HPDE6-E6E7 (cell line): ENCODE results near the gene NFE2L3.
"Not testable (repeated sequence)": the region's sequence is repeated elsewhere in the genome, so short reads cannot be mapped to it uniquely, and the experiment has no call there.

Experiments used
- DNase-seq: peaks from one replicate; pipeline ENCODE4 v3.0.0; 2011; ENCODE audit warnings: missing footprints; ENCODE audit errors: extremely low spot score

The NFE2L3 gene

GRCh38 chr7:26167303-26167934 is 15.4 kb downstream of the NFE2L3 start:
- DNase-seq = no peak

GRCh38 chr7:26168458-26169023 is 16.5 kb downstream of the NFE2L3 start:
- DNase-seq = no peak

GRCh38 chr7:26169271-26169670 is 17.3 kb downstream of the NFE2L3 start:
- no peak for DNase-seq

GRCh38 chr7:26170663-26171062 is 18.7 kb downstream of the NFE2L3 start:
- no peak for DNase-seq

- no peak for DNase-seq
Observed at GRCh38 chr7:26171601-26172000, 19.6 kb downstream of the NFE2L3 start.

GRCh38 chr7:26172048-26172447 is 20.1 kb downstream of the NFE2L3 start:
- no peak for DNase-seq

- DNase-seq = not testable (repeated sequence)
Observed at GRCh38 chr7:26175903-26176302, 23.9 kb downstream of the NFE2L3 start.

GRCh38 chr7:26176696-26177095 is 24.7 kb downstream of the NFE2L3 start:
- not testable (repeated sequence) for DNase-seq

- DNase-seq = not testable (repeated sequence)
Observed at GRCh38 chr7:26177269-26177668, 25.3 kb downstream of the NFE2L3 start.

GRCh38 chr7:26178272-26178960 is 26.4 kb downstream of the NFE2L3 start:
- no peak for DNase-seq

- DNase-seq = no peak
Observed at GRCh38 chr7:26179422-26179821, 27.4 kb downstream of the NFE2L3 start.

GRCh38 chr7:26179826-26180497 is 28.0 kb downstream of the NFE2L3 start:
- DNase-seq = no peak

- no peak for DNase-seq
Observed at GRCh38 chr7:26180792-26181198, 28.8 kb downstream of the NFE2L3 start.

GRCh38 chr7:26181474-26182227 is 29.7 kb downstream of the NFE2L3 start:
- DNase-seq = no peak

- DNase-seq = no peak
Observed at GRCh38 chr7:26182283-26182682, 30.3 kb downstream of the NFE2L3 start.

- DNase-seq = no peak
Observed at GRCh38 chr7:26182706-26183105, 30.7 kb downstream of the NFE2L3 start.

GRCh38 chr7:26183545-26184280 is 31.7 kb downstream of the NFE2L3 start:
- no peak for DNase-seq

- DNase-seq = not testable (repeated sequence)
Observed at GRCh38 chr7:26184281-26185101, 32.5 kb downstream of the NFE2L3 start.

GRCh38 chr7:26185131-26185843 is 33.3 kb downstream of the NFE2L3 start:
- DNase-seq = no peak

- DNase-seq = no peak
Observed at GRCh38 chr7:26185844-26186180, 33.8 kb downstream of the NFE2L3 start.
